OCI-LY7 (cell line): ENCODE measurements around the gene TANC1. TPM values are rescaled to one million over a fixed set of nuclear protein-coding genes. Genes with fewer than 3 reads are reported as not detected.

Experiments used
- BruUV-seq: library from RNA; stranded (reverse); fragments of 400-500 nt; replicated peaks from 2 replicates; lab custom pipeline; 2021; lab: Mats Ljungman, UMichigan
- CTCF ChIA-PET: fragments of 300-600 bp; sonication (Branson Sonifier 250); formaldehyde crosslinking; loops from one replicate; lab custom pipeline; 2022; ENCODE audit warnings: antibody characterized with exemption; ENCODE audit not compliant: unreplicated experiment; lab: Charles Lee
- POLR2A ChIA-PET: fragments of 300-600 bp; sonication (Branson Sonifier 250); formaldehyde crosslinking; loops from one replicate; lab custom pipeline; 2022; ENCODE audit warnings: antibody characterized with exemption; lab: Charles Lee
- DNase-seq: peaks from one replicate; pipeline ENCODE4 v3.0.0-alpha.2; 2015; ENCODE audit warnings: low spot score
- H2AFZ ChIP-seq: fragments of 200-600 bp; sonication (generic), shearing (Covaris generic); 2 replicates; pipeline ENCODE4 v1.6.1; 2014; ENCODE audit warnings: mild to moderate bottlenecking, antibody characterized with exemption, low read length, moderate library complexity
- H3K27ac ChIP-seq: fragments of 200-600 bp; sonication (generic); 2 replicates; pipeline ENCODE4 v1.5.1; 2014; ENCODE audit warnings: mixed run types, low read depth, mild to moderate bottlenecking, moderate library complexity, low read length, inconsistent platforms; ENCODE audit not compliant: poor library complexity, severe bottlenecking
- H3K36me3 ChIP-seq: fragments of 200-600 bp; sonication (generic); 2 replicates; pipeline ENCODE4 v1.6.1; 2014; ENCODE audit warnings: mild to moderate bottlenecking, antibody characterized with exemption, low read length, moderate library complexity, mixed read lengths; ENCODE audit not compliant: insufficient read depth
- H3K4me1 ChIP-seq: fragments of 200-600 bp; sonication (generic); 2 replicates; pipeline ENCODE4 v1.5.1; 2014; ENCODE audit warnings: mild to moderate bottlenecking, low read length; ENCODE audit not compliant: insufficient read depth, poor library complexity, severe bottlenecking
- H3K4me2 ChIP-seq: fragments of 200-600 bp; sonication (generic); 2 replicates; pipeline ENCODE4 v1.6.1; 2014; ENCODE audit warnings: mild to moderate bottlenecking, low read length
- H3K4me3 ChIP-seq: fragments of 200-600 bp; sonication (generic); 2 replicates; pipeline ENCODE4 v1.5.1; 2014; ENCODE audit warnings: mild to moderate bottlenecking, low read depth, low read length; ENCODE audit not compliant: poor library complexity, severe bottlenecking
- H3K79me2 ChIP-seq: fragments of 200-600 bp; sonication (generic); 2 replicates; pipeline ENCODE4 v1.6.1; 2016; ENCODE audit warnings: low read depth, mild to moderate bottlenecking, low read length, moderate library complexity, mixed read lengths; ENCODE audit not compliant: insufficient read depth
- H3K9me2 ChIP-seq: fragments of 200-600 bp; sonication (generic); 2 replicates; pipeline ENCODE4 v1.6.1; 2016; ENCODE audit warnings: mild to moderate bottlenecking, low read length, mixed read lengths; ENCODE audit not compliant: insufficient read depth
- H3K9me3 ChIP-seq: fragments of 200-600 bp; sonication (generic); 2 replicates; pipeline ENCODE4 v1.6.1; 2014; ENCODE audit warnings: mild to moderate bottlenecking, mixed run types, low read length, mixed read lengths
- H4K20me1 ChIP-seq: fragments of 200-600 bp; sonication (generic); 2 replicates; pipeline ENCODE4 v1.6.1; 2014; ENCODE audit warnings: mild to moderate bottlenecking, antibody characterized with exemption, low read length, moderate library complexity, mixed read lengths; ENCODE audit not compliant: insufficient read depth
- EZH2phosphoT487 ChIP-seq: fragments of 200-600 bp; sonication (generic); IDR thresholded peaks from 2 replicates; pipeline ENCODE4 v1.6.1; 2018; ENCODE audit warnings: low read depth, borderline replicate concordance, mild to moderate bottlenecking, mixed run types, antibody characterized with exemption, low read length, moderate library complexity, mixed read lengths
- intact Hi-C: fragments of 100-400 bp; cut with micrococcal nuclease; formaldehyde crosslinking; loops from one replicate; pipeline ENCODE4 v1.10.0; 2022; ENCODE audit not compliant: unreplicated experiment
- total RNA-seq, 2 experiments: library from RNA; depleted of rRNA in 1 of 2; stranded (reverse); fragments of >200 nt in 1 of 2; shearing (Covaris generic) in 1 of 2; gene quantifications; 2 replicates each; pipeline ENCODE4 v1.2.3, GENCODE V29; 2014 to 2022
- TF ChIP-seq, protein P1 (sequence below): fragments of 200-600 bp; sonication (generic); conservative IDR thresholded peaks from 2 replicates; pipeline ENCODE4 v1.5.1; 2014; ENCODE audit warnings: mild to moderate bottlenecking, antibody characterized with exemption, low read length, moderate library complexity, mixed read lengths

TANC1 gene
- total RNA-seq, 2 experiments from 2014 or later = 0.04 TPM; not detected in 1

DNA sequence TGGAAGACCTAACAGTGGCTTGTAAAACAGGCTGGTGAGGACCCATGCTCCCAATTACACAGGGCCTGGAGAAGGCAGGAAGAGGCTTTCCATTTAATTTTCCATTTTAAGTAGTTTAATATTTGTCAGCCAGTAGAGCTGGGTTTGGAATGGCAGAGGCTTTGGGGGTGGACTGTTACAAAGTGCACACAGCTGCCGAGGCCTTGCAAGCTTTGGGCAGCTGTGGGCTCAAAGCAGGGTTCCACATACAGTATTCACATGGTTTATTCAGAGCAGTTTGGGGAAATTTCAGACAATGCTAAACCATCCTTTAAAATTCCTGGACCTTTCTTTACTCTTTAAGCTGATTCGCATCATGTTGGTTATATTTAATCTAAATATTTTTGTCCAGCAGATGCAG, 185.5 kb downstream of the TANC1 start:
- H3K9me2 ChIP-seq = no peaks in the 10 kb centered on the region
- ChIA-PET POLR2A (interaction anchor here (0.9 kb wide), 1 partner anchor 9 kb away, joined by 3 read pairs; no protein-coding TSS in a partner anchor), CTCF (no interaction called here)
- DNase-seq = no peak
- H3K4me1 ChIP-seq = no peaks in the 10 kb centered on the region
- TF ChIP-seq, protein P1, sequence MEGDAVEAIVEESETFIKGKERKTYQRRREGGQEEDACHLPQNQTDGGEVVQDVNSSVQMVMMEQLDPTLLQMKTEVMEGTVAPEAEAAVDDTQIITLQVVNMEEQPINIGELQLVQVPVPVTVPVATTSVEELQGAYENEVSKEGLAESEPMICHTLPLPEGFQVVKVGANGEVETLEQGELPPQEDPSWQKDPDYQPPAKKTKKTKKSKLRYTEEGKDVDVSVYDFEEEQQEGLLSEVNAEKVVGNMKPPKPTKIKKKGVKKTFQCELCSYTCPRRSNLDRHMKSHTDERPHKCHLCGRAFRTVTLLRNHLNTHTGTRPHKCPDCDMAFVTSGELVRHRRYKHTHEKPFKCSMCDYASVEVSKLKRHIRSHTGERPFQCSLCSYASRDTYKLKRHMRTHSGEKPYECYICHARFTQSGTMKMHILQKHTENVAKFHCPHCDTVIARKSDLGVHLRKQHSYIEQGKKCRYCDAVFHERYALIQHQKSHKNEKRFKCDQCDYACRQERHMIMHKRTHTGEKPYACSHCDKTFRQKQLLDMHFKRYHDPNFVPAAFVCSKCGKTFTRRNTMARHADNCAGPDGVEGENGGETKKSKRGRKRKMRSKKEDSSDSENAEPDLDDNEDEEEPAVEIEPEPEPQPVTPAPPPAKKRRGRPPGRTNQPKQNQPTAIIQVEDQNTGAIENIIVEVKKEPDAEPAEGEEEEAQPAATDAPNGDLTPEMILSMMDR = no peak
- TF ChIP-seq EZH2phosphoT487 = no peak
- no peak overlapping the region for H3K4me2 ChIP-seq
- no peaks in the 10 kb centered on the region for H3K79me2 ChIP-seq
- H3K9me3 ChIP-seq = no peaks in the 10 kb centered on the region
- no peak overlapping the region for H3K4me3 ChIP-seq
- intact Hi-C loops = no loop called here
- no peak overlapping the region for H3K27ac ChIP-seq
- no peak overlapping the region for H2AFZ ChIP-seq
- no peaks in the 10 kb centered on the region for H4K20me1 ChIP-seq
- BruUV-seq = no TSS peak
- H3K36me3 ChIP-seq = no peaks in the 10 kb centered on the region

DNA sequence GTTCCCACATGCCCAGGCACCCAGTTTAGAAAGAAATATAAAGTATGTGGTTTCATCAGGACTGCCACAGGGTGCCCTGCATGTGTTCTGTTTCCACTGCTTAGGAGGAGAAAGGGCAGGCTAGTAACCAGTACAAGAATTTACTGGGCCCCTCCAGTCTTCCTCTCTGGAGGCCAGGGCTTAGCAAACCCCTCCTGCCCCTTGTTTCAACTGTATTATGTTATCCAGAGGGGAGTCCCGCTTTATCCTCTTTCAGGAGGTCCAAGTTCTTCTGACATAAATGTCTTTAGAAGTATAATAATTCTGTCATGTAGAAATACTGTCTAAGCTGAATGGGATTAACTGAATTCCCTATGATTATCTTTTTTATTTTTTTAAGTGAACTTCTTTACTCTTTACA, 185.9 kb downstream of the TANC1 start:
- DNase-seq = no peak
- no peak overlapping the region for H3K4me2 ChIP-seq
- intact Hi-C loops = no loop called here
- H3K79me2 ChIP-seq = no peaks in the 10 kb centered on the region
- H3K9me2 ChIP-seq = no peaks in the 10 kb centered on the region
- POLR2A ChIA-PET = interaction anchor here (0.5 to 0.9 kb wide), 2 partner anchors 9 to 1184 kb away, joined by 3 to 4 read pairs; no protein-coding TSS in a partner anchor
- H3K4me1 ChIP-seq = no peaks in the 10 kb centered on the region
- no peaks in the 10 kb centered on the region for H3K36me3 ChIP-seq
- no TSS peak for BruUV-seq
- no peak overlapping the region for H3K4me3 ChIP-seq
- TF ChIP-seq EZH2phosphoT487 = no peak
- TF ChIP-seq, protein P1 = no peak
- no peaks in the 10 kb centered on the region for H4K20me1 ChIP-seq
- no peak overlapping the region for H2AFZ ChIP-seq
- CTCF ChIA-PET = no interaction called here
- no peaks in the 10 kb centered on the region for H3K9me3 ChIP-seq
- no peak overlapping the region for H3K27ac ChIP-seq

DNA sequence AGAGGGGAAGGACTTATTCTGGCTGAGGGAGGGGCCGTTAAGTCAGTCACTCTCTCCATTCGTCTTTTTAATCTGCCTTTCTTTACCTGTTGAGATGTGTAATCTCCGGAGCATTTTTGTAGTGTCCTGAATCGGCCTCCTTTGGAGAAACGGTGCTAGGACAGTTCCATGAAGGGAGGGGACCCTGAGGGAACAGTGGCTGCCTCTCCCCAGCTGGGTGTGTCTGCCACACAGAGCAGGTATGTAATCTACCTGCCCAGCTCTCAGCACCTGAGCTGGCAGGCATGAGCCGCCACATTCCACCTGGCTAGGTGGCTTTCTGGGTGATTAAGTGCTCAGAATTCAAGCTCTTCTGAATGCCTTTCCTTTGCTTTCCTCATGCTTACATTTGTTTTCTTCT, 186.9 kb downstream of the TANC1 start:
- Histone ChIP-seq H3K27ac (no peak overlapping the region), H3K4me2 (no peak overlapping the region), H3K9me2 (no peaks in the 10 kb centered on the region), H3K79me2 (no peaks in the 10 kb centered on the region), H3K9me3 (no peaks in the 10 kb centered on the region), H3K4me1 (no peaks in the 10 kb centered on the region), H4K20me1 (no peaks in the 10 kb centered on the region), H3K4me3 (no peak overlapping the region), H2AFZ (no peak overlapping the region), H3K36me3 (no peaks in the 10 kb centered on the region)
- intact Hi-C loops = no loop called here
- ChIA-PET POLR2A (no interaction called here), CTCF (no interaction called here)
- no peak for DNase-seq
- no TSS peak for BruUV-seq
- TF ChIP-seq, protein P1 = no peak
- no peak for TF ChIP-seq EZH2phosphoT487
